ENCODE data around the gene NAGLU. TPM values are rescaled to one million over a fixed set of nuclear protein-coding genes. Genes with fewer than 3 reads are reported as not detected.
A peak's percentile ranks its signal among the peaks of the same experiment; 100 is the strongest.
"Not testable (repeated sequence)": the region's sequence is repeated elsewhere in the genome, so short reads cannot be mapped to it uniquely, and the experiment has no call there.

Gene NAGLU
- polyA plus RNA-seq, 3 donors: 30.5 to 38.7 (median 33.2) TPM

- no peak overlapping the region for H3K27ac ChIP-seq (ENCODE audit: low read depth, low read length)
Measured at GRCh38 chr17:42538482-42538881, 2.4 kb downstream of the NAGLU start.

GRCh38 chr17:42540558-42540957 is 4.5 kb downstream of the NAGLU start:
- WGBS, 3 donors: 94 to 98% (median 94%) methylated on average over 3 to 4 of the region's 4 CpGs
- H3K27ac ChIP-seq (ENCODE audit: low read depth, low read length): not testable (repeated sequence)

More at GRCh38 chr17:42538482-42538881, 2.4 kb downstream of the NAGLU start:
- 89 to 96% (median 95%) methylated on average over 14 of the region's 14 CpGs for WGBS, 3 donors

GRCh38 chr17:42541041-42541833 is 5.2 kb downstream of the NAGLU start:
- WGBS, 3 donors: 75 to 87% (median 81%) methylated on average over 17 of the region's 17 CpGs
- H3K27ac ChIP-seq (ENCODE audit: low read depth, low read length): no peak overlapping the region

GRCh38 chr17:42543190-42544079 is 7.4 kb downstream of the NAGLU start:
- 92 to 94% (median 93%) methylated on average over 39 of the region's 39 CpGs for WGBS, 3 donors
- H3K27ac ChIP-seq (ENCODE audit: low read depth, low read length): no peak overlapping the region

- H3K27ac ChIP-seq (ENCODE audit: low read depth, low read length): no peak overlapping the region
- 70 to 81% (median 78%) methylated on average over 8 of the region's 8 CpGs for WGBS, 3 donors
Measured at GRCh38 chr17:42544874-42545283, 8.8 kb downstream of the NAGLU start.

GRCh38 chr17:42545755-42546505 is 9.9 kb downstream of the NAGLU start:
- 87 to 89% (median 89%) methylated on average over 8 to 9 of the region's 9 CpGs for WGBS, 3 donors
- not testable (repeated sequence) for H3K27ac ChIP-seq (ENCODE audit: low read depth, low read length)

GRCh38 chr17:42547001-42547461 is 11.0 kb downstream of the NAGLU start:
- H3K27ac ChIP-seq (ENCODE audit: low read depth, low read length): no peak overlapping the region
- 80 to 88% (median 82%) methylated on average over 23 of the region's 23 CpGs for WGBS, 3 donors

- 61 to 91% (median 88%) methylated on average over 14 of the region's 14 CpGs for WGBS, 3 donors
- no peak overlapping the region for H3K27ac ChIP-seq (ENCODE audit: low read depth, low read length)
Measured at GRCh38 chr17:42547698-42548069, 11.6 kb downstream of the NAGLU start.

GRCh38 chr17:42548070-42548837 is 12.2 kb downstream of the NAGLU start:
- 9 to 22% (median 16%) methylated on average over 62 to 74 of the region's 74 CpGs for WGBS, 3 donors
- H3K27ac ChIP-seq (ENCODE audit: low read depth, low read length): no peak overlapping the region

GRCh38 chr17:42548993-42549755 is 13.1 kb downstream of the NAGLU start:
- no peak overlapping the region for H3K27ac ChIP-seq (ENCODE audit: low read depth, low read length)
- 77 to 84% (median 77%) methylated on average over 14 of the region's 14 CpGs for WGBS, 3 donors

GRCh38 chr17:42552736-42553135 is 16.7 kb downstream of the NAGLU start, which contains the start of gene HSD17B1:
Gene HSD17B1 (plus strand): TSS chr17:42552923. CDS start chr17:42552934, 11 bp downstream.
- WGBS, 3 donors: 86 to 94% (median 90%) methylated on average over 15 of the region's 15 CpGs
- H3K27ac ChIP-seq (ENCODE audit: low read depth, low read length): not testable (repeated sequence)

GRCh38 chr17:42553161-42553818 is 17.2 kb downstream of the NAGLU start:
- WGBS, 3 donors: 69 to 75% (median 71%) methylated on average over 43 to 45 of the region's 45 CpGs
- H3K27ac ChIP-seq (ENCODE audit: low read depth, low read length): no peak overlapping the region

- H3K27ac ChIP-seq (ENCODE audit: low read depth, low read length): no peak overlapping the region
- WGBS, 3 donors: 38 to 49% (median 43%) methylated on average over 16 of the region's 16 CpGs
Measured at GRCh38 chr17:42553866-42554249, 17.8 kb downstream of the NAGLU start.

GRCh38 chr17:42554250-42555121 is 18.4 kb downstream of the NAGLU start:
- whole genome bisulfite sequencing, 3 donors: 0 to 1% (median 1%) methylated on average over 67 to 82 of the region's 82 CpGs
- H3K27ac ChIP-seq (ENCODE audit: low read depth, low read length): peak overlapping the region; percentile 80

GRCh38 chr17:42555122-42555622 is 19.1 kb downstream of the NAGLU start:
- peak overlapping the region; percentile 80 for H3K27ac ChIP-seq (ENCODE audit: low read depth, low read length)
- WGBS, 3 donors: 23 to 25% (median 25%) methylated on average over 4 of the region's 4 CpGs
